Skeletal muscle cell (primary cell): ENCODE data around the gene PTH.

Experiments used
- DNase-seq: peaks from one replicate; pipeline ENCODE4 v3.0.0-alpha.2; 2010; ENCODE audit warnings: low read depth
- H3K4me3 ChIP-seq: 2 replicates; pipeline ENCODE4 v1.5.1; 2011; ENCODE audit warnings: low read depth, mild to moderate bottlenecking, control low read depth, low read length, moderate library complexity

Gene PTH

GRCh38 chr11:13461291-13461690 is 34.5 kb downstream of the PTH start:
- no peak overlapping the region for H3K4me3 ChIP-seq
- DNase-seq = no peak

DNA sequence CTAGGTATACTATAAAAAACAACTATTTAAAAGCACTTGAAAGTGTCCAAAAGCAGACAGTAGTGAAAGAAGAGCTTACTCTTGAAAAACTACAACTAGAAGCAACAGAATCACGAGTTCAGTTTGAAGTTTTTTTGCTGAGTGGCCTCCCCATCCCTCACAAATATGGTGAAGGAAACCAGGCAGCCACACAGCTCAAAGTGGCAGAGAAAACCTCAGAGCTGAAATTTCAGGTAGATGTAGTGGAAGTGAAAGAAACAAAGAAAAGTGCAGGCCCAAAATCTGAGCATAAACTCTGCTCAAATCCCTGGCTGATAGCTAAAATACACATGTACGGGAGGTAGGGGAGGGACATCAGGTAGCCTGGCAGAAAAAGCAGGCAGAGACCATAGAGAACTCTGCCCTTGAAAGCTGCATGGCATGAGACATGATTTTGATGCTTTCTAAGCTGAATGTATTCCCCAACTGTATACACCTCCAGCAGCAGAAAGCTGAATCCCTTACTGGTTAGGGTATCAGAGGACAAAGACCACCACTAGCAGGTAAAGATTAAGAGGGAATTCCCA is 44.9 kb downstream of the PTH start:
- no peak for DNase-seq
- no peak overlapping the region for H3K4me3 ChIP-seq

DNA sequence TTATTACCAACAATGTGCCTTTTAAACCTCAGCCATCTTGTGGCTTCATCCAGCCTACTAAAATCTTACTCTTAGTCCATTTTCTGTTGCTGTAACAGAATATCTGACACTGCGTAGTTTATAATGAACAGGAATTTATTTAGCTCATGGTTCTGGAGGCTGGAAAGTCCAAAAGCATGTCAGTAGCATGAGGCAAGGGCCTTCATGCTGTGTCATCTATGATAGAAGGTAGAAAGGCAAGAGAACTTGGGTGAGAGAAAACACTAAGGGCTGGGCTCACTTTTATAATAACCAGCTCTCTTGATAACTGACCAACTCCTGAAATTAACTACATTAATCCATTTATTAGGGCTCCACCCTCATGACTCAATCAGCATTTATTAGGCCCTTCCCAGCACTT is 46.3 kb downstream of the PTH start:
- no peak overlapping the region for H3K4me3 ChIP-seq
- DNase-seq = no peak

DNA sequence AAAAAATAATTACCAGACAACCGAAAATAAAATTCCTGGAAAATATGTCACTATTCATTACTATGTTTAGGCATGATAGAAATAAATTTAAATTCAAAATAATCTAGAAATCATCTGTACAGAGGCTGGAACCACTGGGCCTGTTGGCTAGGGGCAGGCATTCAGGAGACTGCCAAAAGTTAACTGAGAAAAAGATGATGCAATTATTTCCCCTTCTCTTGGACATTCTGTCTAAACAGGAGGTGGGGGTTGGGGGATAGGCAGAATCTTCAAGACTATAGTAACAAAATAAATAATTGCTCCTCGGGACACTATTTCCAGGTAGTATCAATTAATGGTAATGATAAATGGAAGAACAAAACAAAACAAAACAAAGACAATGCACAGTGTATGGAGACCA is 46.9 kb downstream of the PTH start:
- DNase-seq = peak; percentile 32
- H3K4me3 ChIP-seq = no peak overlapping the region

GRCh38 chr11:13446444-13446843 is 49.4 kb downstream of the PTH start:
- no peak for DNase-seq
- H3K4me3 ChIP-seq = no peak overlapping the region

DNA sequence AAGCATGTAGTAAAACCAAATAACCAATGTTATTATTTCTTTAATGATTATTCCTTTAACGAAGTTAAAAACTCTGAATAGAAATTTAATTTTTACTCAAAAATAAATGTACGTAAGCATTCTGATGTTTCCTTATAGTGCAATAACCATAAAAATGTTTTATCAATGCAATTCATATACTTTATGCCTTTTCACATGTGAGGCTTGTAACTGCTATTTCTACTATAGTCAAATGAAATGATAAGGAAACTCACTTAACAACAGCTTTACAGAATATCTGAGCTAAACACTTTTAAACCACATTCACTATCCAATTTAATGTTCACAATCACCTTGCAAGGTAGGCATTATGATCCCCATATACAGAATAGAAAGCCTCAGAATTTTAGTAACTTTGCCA is 50.2 kb downstream of the PTH start:
- no peak overlapping the region for H3K4me3 ChIP-seq
- DNase-seq = no peak
